Jurkat, Clone E6-1 (cell line): ENCODE results near the gene ADGRL2.

Source experiments
- DNase-seq: peaks from one replicate; pipeline ENCODE4 v3.0.0-alpha.2; 2011; ENCODE audit warnings: low read depth, low spot score
- H3K4me3 ChIP-seq: 2 replicates; pipeline ENCODE4 v1.5.1; 2011; ENCODE audit warnings: mild to moderate bottlenecking, low read length, control low read depth, moderate library complexity

Gene ADGRL2

GRCh38 chr1:82030830-82031229 is 230.1 kb downstream of the ADGRL2 start:
- DNase-seq: no peak
- no peak overlapping the region for H3K4me3 ChIP-seq

DNA sequence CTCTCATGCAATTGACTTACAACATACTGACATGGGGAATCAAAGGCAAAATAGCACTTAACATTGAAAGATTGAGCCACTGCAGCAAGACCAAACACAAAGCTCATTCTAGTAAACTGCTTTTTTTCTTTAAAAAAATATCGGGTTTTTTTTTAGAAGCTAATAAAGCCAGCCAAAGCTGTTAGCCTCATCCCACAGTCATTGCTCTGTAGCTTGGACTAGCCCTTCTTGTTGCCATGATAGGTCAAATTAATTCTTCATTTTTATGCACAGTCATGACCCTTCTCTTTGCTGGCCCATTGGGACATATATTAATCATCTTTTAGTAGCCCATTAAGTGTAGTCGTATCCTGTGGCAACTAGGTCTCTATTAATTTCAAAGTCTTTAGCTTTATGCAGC is 231.3 kb downstream of the ADGRL2 start:
- DNase-seq: no peak
- H3K4me3 ChIP-seq: no peak overlapping the region

DNA sequence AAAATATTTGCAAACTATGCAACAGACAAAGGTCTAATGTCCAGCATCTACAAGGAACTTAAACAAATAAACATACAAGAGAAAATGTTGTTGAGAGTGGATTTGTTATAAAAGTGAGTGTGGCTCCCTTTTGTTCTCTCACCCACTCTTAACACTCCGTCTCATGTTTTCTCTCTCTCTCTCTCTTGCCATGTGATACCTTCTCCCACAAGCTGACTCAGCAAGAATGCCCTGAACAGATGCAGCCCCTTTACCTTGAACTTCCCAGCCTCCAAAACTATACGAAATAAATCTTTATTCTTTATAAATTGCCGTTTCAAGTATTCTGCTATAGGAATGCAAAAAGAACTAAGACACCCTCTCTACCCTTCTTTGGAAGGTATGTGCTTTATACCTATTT is 234.1 kb downstream of the ADGRL2 start:
- H3K4me3 ChIP-seq: no peak overlapping the region
- DNase-seq: no peak
